ENCODE results near the gene ESCO1. TPM values are rescaled to one million over a fixed set of nuclear protein-coding genes. Genes with fewer than 3 reads are reported as not detected.

ESCO1 gene
- total RNA-seq, 1 experiment from 2014 or later, result 36.7 TPM

DNA sequence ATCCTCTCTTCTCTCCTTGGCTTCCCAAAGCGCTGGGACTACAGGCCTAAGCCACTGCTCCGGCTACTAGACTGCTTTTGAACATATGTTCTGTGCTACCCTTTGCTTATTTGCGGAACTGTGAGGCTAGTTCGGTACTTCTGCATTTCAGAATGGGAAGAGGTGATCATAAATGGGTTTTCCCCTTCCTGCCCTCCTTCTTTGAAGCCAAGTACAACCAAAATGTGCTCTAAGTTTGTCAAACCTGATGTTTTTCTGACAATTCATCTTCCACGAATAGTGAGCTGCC lies 1.7 kb upstream of the ESCO1 start:
- no peak overlapping the region for H3T11ph ChIP-seq (ENCODE audit: low read length)
- no peak overlapping the region for H2BK12ac ChIP-seq (ENCODE audit: insufficient read length, low read depth, low read length)
- no peak overlapping the region for H4K91ac ChIP-seq (ENCODE audit: insufficient read length, low read depth, low read length)
- peaks cover 12% of the 10 kb centered on the region; the same call in 1 of the 2 replicates for H3K79me2 ChIP-seq (ENCODE audit: insufficient read depth, low read length)
- no peak overlapping the region for H2BK15ac ChIP-seq (ENCODE audit: low read depth, low read length)
- H3K9me3 ChIP-seq (ENCODE audit: control insufficient read depth, low read depth, low read length), result no peaks in the 10 kb centered on the region
- Mint-ChIP-seq H3K36me3 (ENCODE audit: insufficient read depth in 1 of 3, low read depth in 3 of 3) (peaks cover 0 to 8% (median 2%) of the 10 kb centered on the region in 3 experiments; a peak in 2 of 7 replicates), H3K4me3 (peak overlapping the region; percentile 31 to 51; a peak in 3 of 5 replicates), H3K27me3 (ENCODE audit: low read depth) (no peaks in the 10 kb centered on the region), H3K27ac (no peak overlapping the region), H3K4me1 (peaks cover 8 to 13% of the 10 kb centered on the region in 2 experiments), H3K9me3 (peaks cover 0 to 3% of the 10 kb centered on the region in 2 experiments; a peak in 2 of 5 replicates)
- TF ChIP-seq, protein P1, sequence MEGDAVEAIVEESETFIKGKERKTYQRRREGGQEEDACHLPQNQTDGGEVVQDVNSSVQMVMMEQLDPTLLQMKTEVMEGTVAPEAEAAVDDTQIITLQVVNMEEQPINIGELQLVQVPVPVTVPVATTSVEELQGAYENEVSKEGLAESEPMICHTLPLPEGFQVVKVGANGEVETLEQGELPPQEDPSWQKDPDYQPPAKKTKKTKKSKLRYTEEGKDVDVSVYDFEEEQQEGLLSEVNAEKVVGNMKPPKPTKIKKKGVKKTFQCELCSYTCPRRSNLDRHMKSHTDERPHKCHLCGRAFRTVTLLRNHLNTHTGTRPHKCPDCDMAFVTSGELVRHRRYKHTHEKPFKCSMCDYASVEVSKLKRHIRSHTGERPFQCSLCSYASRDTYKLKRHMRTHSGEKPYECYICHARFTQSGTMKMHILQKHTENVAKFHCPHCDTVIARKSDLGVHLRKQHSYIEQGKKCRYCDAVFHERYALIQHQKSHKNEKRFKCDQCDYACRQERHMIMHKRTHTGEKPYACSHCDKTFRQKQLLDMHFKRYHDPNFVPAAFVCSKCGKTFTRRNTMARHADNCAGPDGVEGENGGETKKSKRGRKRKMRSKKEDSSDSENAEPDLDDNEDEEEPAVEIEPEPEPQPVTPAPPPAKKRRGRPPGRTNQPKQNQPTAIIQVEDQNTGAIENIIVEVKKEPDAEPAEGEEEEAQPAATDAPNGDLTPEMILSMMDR (conservative IDR thresholded peaks at IDR 0.05), result no peak
- WGBS (ENCODE audit: extremely low coverage, insufficient read length, low lambda C conversion rate), result no CpG with 5 or more reads among the region's 5 CpGs
- no peak overlapping the region for H3K27ac ChIP-seq (ENCODE audit: insufficient read length, low read depth, low read length)
- no peaks in the 10 kb centered on the region for H3K27me3 ChIP-seq (ENCODE audit: insufficient read depth, low read length)
- peaks cover 4% of the 10 kb centered on the region for H3K23me2 ChIP-seq (ENCODE audit: insufficient read length, low read depth, low read length, poor library complexity, severe bottlenecking)
- no peak overlapping the region for H2BK20ac ChIP-seq (ENCODE audit: low read depth, low read length, poor library complexity, severe bottlenecking)
- no peak overlapping the region for H2AFZ ChIP-seq (ENCODE audit: low read length)
- H3K9ac ChIP-seq (ENCODE audit: extremely low read depth, insufficient read length, low read length), result no peak overlapping the region
- no peak overlapping the region for H3K56ac ChIP-seq (ENCODE audit: insufficient read length, low read depth, low read length)
- no peak overlapping the region for H3K18ac ChIP-seq (ENCODE audit: insufficient read length, low read depth, low read length)
- no peak overlapping the region for H4K8ac ChIP-seq (replicated peaks; ENCODE audit: insufficient read length, low read depth, low read length)
- no peaks in the 10 kb centered on the region for H3K79me1 ChIP-seq (ENCODE audit: insufficient read depth, low read depth, low read length, poor library complexity, severe bottlenecking)
- H3K4ac ChIP-seq (ENCODE audit: low read depth, low read length), result no peak overlapping the region
- no peak overlapping the region for H4K5ac ChIP-seq (ENCODE audit: insufficient read length, low read depth, low read length)
- H3K4me1 ChIP-seq (ENCODE audit: insufficient read depth, low read length), result no peaks in the 10 kb centered on the region
- DNase-seq, result no peak
- no peak overlapping the region for H2BK5ac ChIP-seq (ENCODE audit: insufficient read length, low read length)
- no peak overlapping the region for H3K4me2 ChIP-seq (ENCODE audit: insufficient read depth, insufficient read length, low read length)
- H3K23ac ChIP-seq (ENCODE audit: insufficient read length, low read depth, low read length), result no peak overlapping the region
- H2BK120ac ChIP-seq (ENCODE audit: low read depth, low read length, poor library complexity, severe bottlenecking), result no peak overlapping the region
- H2AK5ac ChIP-seq (ENCODE audit: insufficient read length, low read length), result no peak overlapping the region
- no peak overlapping the region for H3K14ac ChIP-seq (ENCODE audit: insufficient read depth, low read length)
- peaks cover 3% of the 10 kb centered on the region for H4K20me1 ChIP-seq (ENCODE audit: control insufficient read depth, insufficient read depth, insufficient read length)

All from H9 (cell line).